Right lobe of liver (tissue), 4 donors: ENCODE results near the gene SYP.

Experiments used
- POLR2A ChIP-seq: fragments of 450-650 bp; IDR thresholded peaks from one replicate; pipeline ENCODE4 v1.6.1; 2017; ENCODE audit warnings: antibody characterized with exemption, mild to moderate bottlenecking
- TF ChIP-seq, protein P1 (sequence below), 4 donors: fragments of 200-600 bp in 3 of 4; fragments of 450-650 bp in 1 of 4; IDR thresholded peaks; one replicate each; pipeline versions ENCODE4 v1.5.1 to v1.8.0; 2016 to 2022; ENCODE audit warnings: antibody characterized with exemption in 4 of 4, mild to moderate bottlenecking in 2 of 4
- donor health status: DM: no; HTN: no; CAD: no.
- donor health status: DM: no; HTN: no; CAD: no.
- donor health status: DM: no; HTN: yes; CAD: no.

DNA sequence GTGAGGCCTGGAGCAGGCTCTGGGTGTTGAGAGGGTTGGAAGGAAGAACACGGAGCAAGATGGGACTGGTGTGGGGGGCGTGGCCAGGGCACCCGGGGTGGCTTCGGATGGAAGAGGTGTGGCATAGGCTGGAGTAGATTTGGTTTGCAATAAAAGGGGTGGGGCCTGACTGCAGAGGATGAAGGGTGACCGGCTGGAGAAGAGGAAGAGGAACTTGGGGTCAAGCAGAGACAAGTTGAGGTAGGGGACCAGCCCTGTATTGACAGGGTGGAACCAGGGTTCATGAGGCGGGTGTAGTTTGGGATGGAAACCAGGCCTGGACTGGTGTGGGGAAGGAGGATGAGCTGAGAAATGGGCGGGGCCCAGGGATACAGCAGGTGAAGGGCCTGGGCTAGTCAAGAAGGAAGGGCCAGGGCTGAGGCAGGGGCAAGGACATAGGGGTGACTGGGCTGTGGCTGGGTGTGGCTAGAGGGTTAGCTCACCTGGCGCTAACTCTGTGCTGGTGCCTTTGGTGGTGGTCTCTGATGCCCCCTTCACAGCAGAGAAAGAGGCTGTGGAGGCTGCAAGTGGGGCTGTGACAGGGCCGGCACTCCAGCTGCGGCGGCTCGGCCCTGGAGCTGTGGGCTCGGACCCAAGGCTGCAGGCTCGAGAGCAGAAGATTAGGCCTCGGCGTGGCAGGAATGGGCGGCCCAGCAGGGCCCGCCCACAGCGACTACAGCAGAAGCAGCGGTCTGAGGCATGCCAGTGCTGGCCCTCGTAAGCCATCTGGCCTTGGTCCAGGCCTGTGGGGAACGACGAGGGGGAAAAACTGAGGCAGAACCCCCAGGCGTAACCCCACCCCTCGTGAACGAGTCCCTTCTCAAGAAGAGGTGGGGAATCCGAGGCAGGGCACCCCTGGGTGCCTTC lies 23.3 kb downstream of the SYP start:
- TF ChIP-seq, protein P1, sequence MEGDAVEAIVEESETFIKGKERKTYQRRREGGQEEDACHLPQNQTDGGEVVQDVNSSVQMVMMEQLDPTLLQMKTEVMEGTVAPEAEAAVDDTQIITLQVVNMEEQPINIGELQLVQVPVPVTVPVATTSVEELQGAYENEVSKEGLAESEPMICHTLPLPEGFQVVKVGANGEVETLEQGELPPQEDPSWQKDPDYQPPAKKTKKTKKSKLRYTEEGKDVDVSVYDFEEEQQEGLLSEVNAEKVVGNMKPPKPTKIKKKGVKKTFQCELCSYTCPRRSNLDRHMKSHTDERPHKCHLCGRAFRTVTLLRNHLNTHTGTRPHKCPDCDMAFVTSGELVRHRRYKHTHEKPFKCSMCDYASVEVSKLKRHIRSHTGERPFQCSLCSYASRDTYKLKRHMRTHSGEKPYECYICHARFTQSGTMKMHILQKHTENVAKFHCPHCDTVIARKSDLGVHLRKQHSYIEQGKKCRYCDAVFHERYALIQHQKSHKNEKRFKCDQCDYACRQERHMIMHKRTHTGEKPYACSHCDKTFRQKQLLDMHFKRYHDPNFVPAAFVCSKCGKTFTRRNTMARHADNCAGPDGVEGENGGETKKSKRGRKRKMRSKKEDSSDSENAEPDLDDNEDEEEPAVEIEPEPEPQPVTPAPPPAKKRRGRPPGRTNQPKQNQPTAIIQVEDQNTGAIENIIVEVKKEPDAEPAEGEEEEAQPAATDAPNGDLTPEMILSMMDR (IDR thresholded peaks at IDR 0.05): no peak
- no peak for TF ChIP-seq POLR2A
